ENCODE results near the gene ULK2.

DNA sequence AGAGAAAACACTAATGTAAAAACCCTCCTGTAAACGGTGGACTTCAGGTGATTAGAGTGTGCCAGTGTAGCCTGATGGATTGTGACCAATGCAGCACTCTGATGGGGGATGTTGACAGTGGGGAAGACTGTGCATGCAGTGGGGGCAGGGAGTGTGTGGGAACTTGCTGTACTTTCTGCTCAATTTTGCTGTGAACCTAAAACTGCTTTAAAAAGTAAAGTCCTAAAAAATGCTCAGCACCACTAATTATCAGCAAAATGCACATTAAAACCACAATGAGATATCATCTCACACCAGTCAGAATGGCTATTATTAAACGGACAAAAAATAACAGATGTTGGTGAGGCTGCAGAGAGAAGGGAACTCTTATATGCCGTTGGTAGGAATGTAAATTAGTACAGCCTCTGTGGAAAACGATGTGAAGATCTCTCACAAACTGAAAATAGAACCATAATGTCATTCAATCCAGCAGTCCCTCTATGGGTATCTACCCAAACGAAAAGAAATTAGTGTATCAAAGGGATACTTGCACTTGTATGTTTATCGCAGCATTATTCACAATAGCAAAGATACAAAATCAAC lies 9.7 kb upstream of the ULK2 start:
- TF ChIP-seq, protein P1, sequence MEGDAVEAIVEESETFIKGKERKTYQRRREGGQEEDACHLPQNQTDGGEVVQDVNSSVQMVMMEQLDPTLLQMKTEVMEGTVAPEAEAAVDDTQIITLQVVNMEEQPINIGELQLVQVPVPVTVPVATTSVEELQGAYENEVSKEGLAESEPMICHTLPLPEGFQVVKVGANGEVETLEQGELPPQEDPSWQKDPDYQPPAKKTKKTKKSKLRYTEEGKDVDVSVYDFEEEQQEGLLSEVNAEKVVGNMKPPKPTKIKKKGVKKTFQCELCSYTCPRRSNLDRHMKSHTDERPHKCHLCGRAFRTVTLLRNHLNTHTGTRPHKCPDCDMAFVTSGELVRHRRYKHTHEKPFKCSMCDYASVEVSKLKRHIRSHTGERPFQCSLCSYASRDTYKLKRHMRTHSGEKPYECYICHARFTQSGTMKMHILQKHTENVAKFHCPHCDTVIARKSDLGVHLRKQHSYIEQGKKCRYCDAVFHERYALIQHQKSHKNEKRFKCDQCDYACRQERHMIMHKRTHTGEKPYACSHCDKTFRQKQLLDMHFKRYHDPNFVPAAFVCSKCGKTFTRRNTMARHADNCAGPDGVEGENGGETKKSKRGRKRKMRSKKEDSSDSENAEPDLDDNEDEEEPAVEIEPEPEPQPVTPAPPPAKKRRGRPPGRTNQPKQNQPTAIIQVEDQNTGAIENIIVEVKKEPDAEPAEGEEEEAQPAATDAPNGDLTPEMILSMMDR (conservative IDR thresholded peaks at IDR 0.05; ENCODE audit: low read length), result no peak
- TF ChIP-seq EZH2phosphoT487 (IDR thresholded peaks at IDR 0.05; ENCODE audit: borderline replicate concordance), result no peak

All from Loucy (cell line).